GM23338 (cell line): ENCODE results near the gene ADGRB3. TPM values are rescaled to one million over a fixed set of nuclear protein-coding genes. Genes with fewer than 3 reads are reported as not detected.
"Not testable (repeated sequence)": the region's sequence is repeated elsewhere in the genome, so short reads cannot be mapped to it uniquely, and the experiment has no call there.

Source experiments
- ATAC-seq: fragments of 200-7000 bp; cut with Tn5 transposase; 3 replicates; pipeline ENCODE4 v1.9.1; 2020
- DNase-seq: peaks from one replicate; pipeline ENCODE4 v3.0.0-alpha.2; 2015; ENCODE audit warnings: low spot score
- H2AFZ ChIP-seq: fragments of 200-600 bp; sonication (generic); 2 replicates; pipeline ENCODE4 v1.8.0; 2016; ENCODE audit warnings: antibody characterized with exemption, mild to moderate bottlenecking, moderate library complexity
- H3F3A ChIP-seq: fragments of 200-600 bp; sonication (generic); replicated peaks from 2 replicates; pipeline ENCODE4 v1.8.0; 2017; ENCODE audit warnings: antibody characterized with exemption, mixed run types, low read depth
- H3K27ac ChIP-seq: fragments of 200-600 bp; sonication (generic); 2 replicates; pipeline ENCODE4 v1.6.1; 2016; ENCODE audit warnings: low read depth
- H3K27me3 ChIP-seq: fragments of 200-600 bp; sonication (generic); 2 replicates; pipeline ENCODE4 v1.8.0; 2016; ENCODE audit warnings: mild to moderate bottlenecking, mixed run types, moderate library complexity; ENCODE audit not compliant: insufficient read depth
- H3K36me3 ChIP-seq: fragments of 200-600 bp; sonication (generic); 2 replicates; pipeline ENCODE4 v1.8.0; 2016; ENCODE audit warnings: mild to moderate bottlenecking; ENCODE audit not compliant: insufficient read depth
- H3K4me1 ChIP-seq: fragments of 200-600 bp; sonication (generic); 2 replicates; pipeline ENCODE4 v1.8.0; 2016; ENCODE audit warnings: mild to moderate bottlenecking, moderate library complexity; ENCODE audit not compliant: insufficient read depth
- H3K4me2 ChIP-seq: fragments of 200-600 bp; sonication (generic); 2 replicates; pipeline ENCODE4 v1.7.1; 2017; ENCODE audit warnings: mixed run types
- H3K4me3 ChIP-seq: fragments of 200-600 bp; sonication (generic); 2 replicates; pipeline ENCODE4 v1.6.1; 2016; ENCODE audit warnings: mixed run types
- H3K79me2 ChIP-seq: fragments of 200-600 bp; sonication (generic); replicated peaks from 2 replicates; pipeline ENCODE4 v1.8.0; 2017; ENCODE audit warnings: mild to moderate bottlenecking; ENCODE audit not compliant: insufficient read depth
- H3K9me2 ChIP-seq: fragments of 200-600 bp; sonication (generic); 2 replicates; pipeline ENCODE4 v1.8.0; 2017; ENCODE audit not compliant: insufficient read depth
- H4K20me1 ChIP-seq: fragments of 200-600 bp; sonication (generic); replicated peaks from 2 replicates; pipeline ENCODE4 v1.8.0; 2017; ENCODE audit warnings: mild to moderate bottlenecking; ENCODE audit not compliant: insufficient read depth
- H3K27ac Mint-ChIP-seq: 2 replicates; pipeline ENCODE4 v1.8.0; 2020; ENCODE audit warnings: inconsistent platforms, mild to moderate bottlenecking, moderate library complexity, mixed read lengths
- H3K27me3 Mint-ChIP-seq: 3 replicates; pipeline ENCODE4 v1.8.0; 2022; ENCODE audit warnings: low read depth, mild to moderate bottlenecking, moderate library complexity, mixed read lengths, inconsistent platforms; ENCODE audit not compliant: insufficient read depth, poor library complexity
- H3K36me3 Mint-ChIP-seq: 3 replicates; pipeline ENCODE4 v1.8.0; 2021; ENCODE audit warnings: low read depth, mild to moderate bottlenecking, inconsistent platforms, moderate library complexity, mixed read lengths
- H3K4me1 Mint-ChIP-seq: 3 replicates; pipeline ENCODE4 v1.8.0; 2020; ENCODE audit warnings: mild to moderate bottlenecking, inconsistent platforms, mixed read lengths
- H3K4me3 Mint-ChIP-seq: 3 replicates; pipeline ENCODE4 v1.8.0; 2021; ENCODE audit warnings: moderate library complexity, mild to moderate bottlenecking, inconsistent platforms, mixed read lengths
- H3K9me3 Mint-ChIP-seq: 3 replicates; pipeline ENCODE4 v1.8.0; 2020; ENCODE audit warnings: moderate library complexity, mild to moderate bottlenecking, inconsistent platforms, mixed read lengths
- EZH2 ChIP-seq: fragments of 200-600 bp; sonication (generic); IDR thresholded peaks from one replicate; pipeline ENCODE4 v1.8.0; 2017; ENCODE audit warnings: antibody characterized with exemption, mild to moderate bottlenecking, low read depth; ENCODE audit not compliant: unreplicated experiment
- EZH2phosphoT487 ChIP-seq: fragments of 200-600 bp; sonication (generic); IDR thresholded peaks from one replicate; pipeline ENCODE4 v1.8.1; 2018; ENCODE audit warnings: antibody characterized with exemption; ENCODE audit not compliant: unreplicated experiment
- JUNB ChIP-seq: IDR thresholded peaks from one replicate; pipeline ENCODE4 v1.6.1; 2016; ENCODE audit warnings: antibody characterized with exemption; ENCODE audit not compliant: unreplicated experiment
- NANOG ChIP-seq: IDR thresholded peaks from 2 replicates; pipeline ENCODE4 v1.6.1; 2016; ENCODE audit warnings: antibody characterized with exemption, borderline replicate concordance
- POLR2AphosphoS5 ChIP-seq: IDR thresholded peaks from 2 replicates; pipeline ENCODE4 v1.6.1; 2016; ENCODE audit warnings: antibody characterized with exemption, low read depth
- STAT1 ChIP-seq: IDR thresholded peaks from one replicate; pipeline ENCODE4 v1.6.1; 2016; ENCODE audit warnings: antibody characterized with exemption; ENCODE audit not compliant: unreplicated experiment
- ZNF114 ChIP-seq: fragments of 250-450 bp; sonication (Bioruptor Pico); IDR thresholded peaks from 2 replicates; pipeline ENCODE4 v1.5.0; 2020; ENCODE audit warnings: mild to moderate bottlenecking, moderate library complexity
- ZNF331 ChIP-seq: fragments of 250-450 bp; sonication (Bioruptor Pico); IDR thresholded peaks from 2 replicates; pipeline ENCODE4 v1.5.0; 2020; ENCODE audit warnings: low read depth, mild to moderate bottlenecking, moderate library complexity
- polyA plus RNA-seq: library from polyadenylated mRNA; unstranded; fragments of >200 nt; fragmentation: Nextera tagmentation; extraction: Ambion mirVana; gene quantifications from 2 replicates; pipeline ENCODE4 v1.2.1, GENCODE V29; 2016
- total RNA-seq: library from RNA; depleted of rRNA; stranded (reverse); fragments of >200 nt; shearing (Covaris generic); gene quantifications from 2 replicates; pipeline ENCODE4 v1.2.3, GENCODE V29; 2014
- TF ChIP-seq, protein P1 (sequence below): IDR thresholded peaks from one replicate; pipeline ENCODE4 v1.6.1; 2018; ENCODE audit warnings: antibody characterized with exemption; ENCODE audit not compliant: unreplicated experiment
- TF ChIP-seq, protein P2 (sequence below): IDR thresholded peaks from 2 replicates; pipeline ENCODE4 v1.6.1; 2016; ENCODE audit warnings: antibody characterized with exemption

The ADGRB3 gene
- total and polyA plus RNA-seq, 2 experiments from 2014 or later = 0.92 to 4.0 TPM

DNA sequence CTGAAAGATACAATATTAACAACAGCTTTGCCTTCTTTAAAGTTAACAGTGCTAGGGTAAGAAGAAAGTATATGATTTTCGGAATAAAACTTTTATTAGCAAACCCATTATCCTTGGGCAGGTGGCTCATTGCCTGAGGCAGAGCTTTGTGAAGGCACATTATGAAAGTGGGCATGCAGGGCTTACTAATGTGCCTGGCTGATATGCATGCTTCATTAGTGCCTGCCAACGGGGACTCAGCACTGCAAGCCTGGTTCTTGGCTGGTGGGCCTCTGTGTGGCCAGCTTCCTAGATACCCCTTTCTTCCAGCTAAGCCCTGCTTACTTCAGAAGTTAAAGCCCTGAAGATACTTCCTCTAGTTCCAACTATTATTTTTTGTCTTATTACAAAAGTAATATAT, 481.6 kb downstream of the ADGRB3 start:
- H2AFZ ChIP-seq = no peak overlapping the region
- no peaks in the 10 kb centered on the region for H4K20me1 ChIP-seq
- no peaks in the 10 kb centered on the region for H3K27me3 Mint-ChIP-seq
- no peaks in the 10 kb centered on the region for H3K79me2 ChIP-seq
- H3K27ac ChIP-seq = no peak overlapping the region
- no peak overlapping the region for H3K27ac Mint-ChIP-seq
- H3K4me3 ChIP-seq = no peak overlapping the region
- H3K4me1 ChIP-seq = no peaks in the 10 kb centered on the region
- H3F3A ChIP-seq = no peaks in the 10 kb centered on the region
- H3K9me3 Mint-ChIP-seq = peaks cover 10% of the 10 kb centered on the region; the same call in 2 of the 3 replicates
- H3K27me3 ChIP-seq = no peaks in the 10 kb centered on the region
- H3K4me1 Mint-ChIP-seq = no peaks in the 10 kb centered on the region
- no peak for ATAC-seq
- H3K9me2 ChIP-seq = no peaks in the 10 kb centered on the region
- DNase-seq = no peak
- H3K4me2 ChIP-seq = no peak overlapping the region
- peaks cover 7% of the 10 kb centered on the region; the same call in 2 of the 3 replicates for H3K36me3 Mint-ChIP-seq
- TF ChIP-seq, protein P1, sequence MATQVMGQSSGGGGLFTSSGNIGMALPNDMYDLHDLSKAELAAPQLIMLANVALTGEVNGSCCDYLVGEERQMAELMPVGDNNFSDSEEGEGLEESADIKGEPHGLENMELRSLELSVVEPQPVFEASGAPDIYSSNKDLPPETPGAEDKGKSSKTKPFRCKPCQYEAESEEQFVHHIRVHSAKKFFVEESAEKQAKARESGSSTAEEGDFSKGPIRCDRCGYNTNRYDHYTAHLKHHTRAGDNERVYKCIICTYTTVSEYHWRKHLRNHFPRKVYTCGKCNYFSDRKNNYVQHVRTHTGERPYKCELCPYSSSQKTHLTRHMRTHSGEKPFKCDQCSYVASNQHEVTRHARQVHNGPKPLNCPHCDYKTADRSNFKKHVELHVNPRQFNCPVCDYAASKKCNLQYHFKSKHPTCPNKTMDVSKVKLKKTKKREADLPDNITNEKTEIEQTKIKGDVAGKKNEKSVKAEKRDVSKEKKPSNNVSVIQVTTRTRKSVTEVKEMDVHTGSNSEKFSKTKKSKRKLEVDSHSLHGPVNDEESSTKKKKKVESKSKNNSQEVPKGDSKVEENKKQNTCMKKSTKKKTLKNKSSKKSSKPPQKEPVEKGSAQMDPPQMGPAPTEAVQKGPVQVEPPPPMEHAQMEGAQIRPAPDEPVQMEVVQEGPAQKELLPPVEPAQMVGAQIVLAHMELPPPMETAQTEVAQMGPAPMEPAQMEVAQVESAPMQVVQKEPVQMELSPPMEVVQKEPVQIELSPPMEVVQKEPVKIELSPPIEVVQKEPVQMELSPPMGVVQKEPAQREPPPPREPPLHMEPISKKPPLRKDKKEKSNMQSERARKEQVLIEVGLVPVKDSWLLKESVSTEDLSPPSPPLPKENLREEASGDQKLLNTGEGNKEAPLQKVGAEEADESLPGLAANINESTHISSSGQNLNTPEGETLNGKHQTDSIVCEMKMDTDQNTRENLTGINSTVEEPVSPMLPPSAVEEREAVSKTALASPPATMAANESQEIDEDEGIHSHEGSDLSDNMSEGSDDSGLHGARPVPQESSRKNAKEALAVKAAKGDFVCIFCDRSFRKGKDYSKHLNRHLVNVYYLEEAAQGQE = no peak
- H3K36me3 ChIP-seq = no peaks in the 10 kb centered on the region
- no peak overlapping the region for H3K4me3 Mint-ChIP-seq

DNA sequence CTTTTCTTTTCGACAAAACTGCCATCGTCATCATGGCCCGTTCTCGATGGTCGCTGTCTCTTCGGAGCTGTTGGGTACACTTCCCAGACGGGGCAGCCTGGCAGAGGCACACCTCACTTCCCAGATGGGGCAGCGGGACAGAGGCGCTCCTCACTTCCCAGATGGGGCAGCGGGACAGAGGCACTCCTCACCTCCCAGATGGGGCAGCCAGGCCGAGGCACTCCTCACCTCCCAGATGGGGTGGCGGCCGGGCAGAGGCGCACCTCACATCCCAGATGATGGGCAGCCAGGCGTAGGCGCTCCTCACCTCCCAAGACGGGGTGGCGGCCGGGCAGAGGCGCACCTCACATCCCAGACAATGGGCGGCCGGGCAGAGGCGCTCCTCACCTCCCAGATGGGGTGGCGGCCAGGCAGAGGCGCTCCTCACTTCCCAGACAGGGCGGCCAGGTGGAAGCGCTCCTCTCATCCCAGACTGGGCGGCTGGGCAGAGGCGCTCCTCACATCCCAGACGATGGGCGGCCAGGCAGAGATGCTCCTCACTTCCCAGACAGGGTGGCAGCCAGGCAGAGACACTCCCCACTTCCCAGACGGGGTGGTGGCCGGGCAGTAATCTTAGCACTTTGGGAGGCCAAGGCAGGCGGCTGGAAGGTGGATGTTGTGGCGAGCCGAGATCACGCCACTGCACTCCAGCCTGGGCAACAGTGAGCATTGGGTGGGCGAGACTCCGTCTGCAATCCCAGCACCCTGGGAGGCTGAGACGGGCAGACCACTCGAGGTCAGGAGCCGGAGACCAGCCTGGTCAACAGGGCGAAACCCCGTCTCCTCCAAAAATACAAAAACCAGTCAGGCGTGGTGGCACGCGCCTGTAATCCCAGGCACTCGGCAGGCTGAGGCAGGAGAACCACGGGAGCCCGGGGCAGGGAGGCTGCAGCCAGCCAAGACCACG, 486.7 kb downstream of the ADGRB3 start:
- not testable (repeated sequence) for H3K4me1 Mint-ChIP-seq, H3K4me1 ChIP-seq, ATAC-seq, H3K79me2 ChIP-seq, H3K4me2 ChIP-seq, H3K27me3 ChIP-seq, H3K36me3 Mint-ChIP-seq, H3K36me3 ChIP-seq, H3K27me3 Mint-ChIP-seq, H3F3A ChIP-seq, H3K27ac Mint-ChIP-seq, DNase-seq, H2AFZ ChIP-seq, H3K27ac ChIP-seq, H3K9me2 ChIP-seq, H3K4me3 ChIP-seq, H4K20me1 ChIP-seq, H3K4me3 Mint-ChIP-seq
- H3K9me3 Mint-ChIP-seq = peaks cover 18% of the 10 kb centered on the region; the same call in 2 of the 3 replicates

DNA sequence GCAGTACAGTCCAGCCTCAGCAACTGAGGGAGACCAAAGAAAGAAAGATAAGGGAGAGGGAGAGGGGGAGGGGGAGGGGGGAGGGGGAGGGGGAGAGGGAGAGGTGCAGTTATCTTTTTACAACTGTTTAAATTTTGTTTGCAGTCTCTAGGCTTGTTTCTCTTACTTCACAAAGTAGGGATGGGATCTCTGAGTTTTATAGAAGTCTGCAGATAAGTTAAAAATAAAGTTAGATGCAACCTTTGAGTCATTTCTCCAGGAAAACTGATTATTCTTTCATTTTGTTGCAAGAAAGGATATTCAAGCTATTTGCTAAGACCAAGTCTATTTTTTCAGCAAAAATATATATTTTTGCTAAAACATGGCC, 487.3 kb downstream of the ADGRB3 start:
- Histone ChIP-seq H3K27me3 (no peaks in the 10 kb centered on the region), H3K79me2 (no peaks in the 10 kb centered on the region), H4K20me1 (no peaks in the 10 kb centered on the region), H3K9me2 (0 out of 2 replicates have a peak, but pooled peaks cover 5% of the 10 kb centered on the region), H3K27ac (no peak overlapping the region), H3K4me1 (no peaks in the 10 kb centered on the region), H3K36me3 (no peaks in the 10 kb centered on the region), H3F3A (no peaks in the 10 kb centered on the region), H3K4me2 (no peak overlapping the region), H3K4me3 (no peak overlapping the region), H2AFZ (no peak overlapping the region)
- Mint-ChIP-seq H3K36me3 (peaks cover 7% of the 10 kb centered on the region; the same call in 2 of the 3 replicates), H3K9me3 (peaks cover 18% of the 10 kb centered on the region; the same call in 2 of the 3 replicates), H3K27me3 (no peaks in the 10 kb centered on the region), H3K27ac (no peak overlapping the region), H3K4me1 (no peaks in the 10 kb centered on the region), H3K4me3 (no peak overlapping the region)
- TF ChIP-seq ZNF331 (CRISPR knock-in tag) = no peak
- no peak for TF ChIP-seq POLR2AphosphoS5
- no peak for TF ChIP-seq JUNB
- TF ChIP-seq, protein P1 = no peak
- TF ChIP-seq EZH2phosphoT487 = no peak
- TF ChIP-seq ZNF114 = no peak
- no peak for TF ChIP-seq STAT1
- TF ChIP-seq NANOG = no peak
- no peak for TF ChIP-seq EZH2
- TF ChIP-seq, protein P2, sequence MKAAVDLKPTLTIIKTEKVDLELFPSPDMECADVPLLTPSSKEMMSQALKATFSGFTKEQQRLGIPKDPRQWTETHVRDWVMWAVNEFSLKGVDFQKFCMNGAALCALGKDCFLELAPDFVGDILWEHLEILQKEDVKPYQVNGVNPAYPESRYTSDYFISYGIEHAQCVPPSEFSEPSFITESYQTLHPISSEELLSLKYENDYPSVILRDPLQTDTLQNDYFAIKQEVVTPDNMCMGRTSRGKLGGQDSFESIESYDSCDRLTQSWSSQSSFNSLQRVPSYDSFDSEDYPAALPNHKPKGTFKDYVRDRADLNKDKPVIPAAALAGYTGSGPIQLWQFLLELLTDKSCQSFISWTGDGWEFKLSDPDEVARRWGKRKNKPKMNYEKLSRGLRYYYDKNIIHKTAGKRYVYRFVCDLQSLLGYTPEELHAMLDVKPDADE = no peak
- ATAC-seq = no peak
- DNase-seq = no peak
